AG09319 (cell line): ENCODE results near the gene UXT.

Experiments used
- DNase-seq: peaks from one replicate; pipeline ENCODE4 v3.0.0-alpha.2; 2010; ENCODE audit warnings: low read depth; ENCODE audit errors: extremely low read depth
- CTCF ChIP-seq: IDR thresholded peaks from 2 replicates; pipeline ENCODE4 v1.5.1; 2011; ENCODE audit warnings: low read depth, mild to moderate bottlenecking, inconsistent platforms, low read length, moderate library complexity

The UXT gene

GRCh38 chrX:47623540-47624027, 35.4 kb downstream of the UXT start:
- DNase-seq, result peak; percentile 28

GRCh38 chrX:47621851-47622250, 37.1 kb downstream of the UXT start:
- DNase-seq, result no peak
- TF ChIP-seq CTCF, result no peak

More at GRCh38 chrX:47623540-47624027, 35.4 kb downstream of the UXT start:
- TF ChIP-seq CTCF, result no peak

- no peak for TF ChIP-seq CTCF
These were observed 38.7 kb downstream of the UXT start for GRCh38 chrX:47620303-47620685.

GRCh38 chrX:47619486-47620302, 39.3 kb downstream of the UXT start, which contains the start of gene SYN1:
TSS of gene SYN1 (minus strand) at chrX:47619857. CDS start at chrX:47619728, 129 bp downstream.
- no peak; the same call in 1 of the 2 replicates for TF ChIP-seq CTCF

More at GRCh38 chrX:47620303-47620685, 38.7 kb downstream of the UXT start:
- DNase-seq, result no peak

GRCh38 chrX:47618923-47619485, 40.0 kb downstream of the UXT start:
- DNase-seq, result no peak
- TF ChIP-seq CTCF, result no peak

More at GRCh38 chrX:47619486-47620302, 39.3 kb downstream of the UXT start, which contains the start of gene SYN1:
- DNase-seq, result no peak

- no peak for DNase-seq
- TF ChIP-seq CTCF, result no peak
These were observed 44.4 kb downstream of the UXT start for GRCh38 chrX:47614618-47615017.

- TF ChIP-seq CTCF, result no peak
- DNase-seq, result no peak
These were observed 45.9 kb downstream of the UXT start for GRCh38 chrX:47613082-47613481.
